ENCODE measurements around the gene PRR4.

DNA sequence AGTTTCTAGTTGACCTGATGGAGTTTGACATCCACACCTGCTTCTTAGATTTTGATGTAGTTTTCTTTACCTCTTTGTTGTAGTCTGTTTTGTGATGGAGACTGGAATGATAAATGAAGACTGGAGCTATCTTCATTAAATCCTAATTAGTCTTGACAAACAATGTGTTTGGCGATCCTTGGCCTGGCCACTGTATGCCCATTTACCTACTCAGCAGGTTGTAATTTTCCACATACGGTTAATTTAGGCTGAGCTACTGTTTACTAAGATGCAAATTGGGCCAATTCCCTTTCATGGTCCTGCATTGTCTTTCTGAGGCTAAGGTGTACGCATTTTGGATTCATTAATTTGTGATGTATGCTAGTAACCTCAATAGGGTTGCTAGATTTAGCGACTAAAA is 46.7 kb downstream of the PRR4 start, which contains the start of gene TAS2R7:
- TF ChIP-seq, protein P1, sequence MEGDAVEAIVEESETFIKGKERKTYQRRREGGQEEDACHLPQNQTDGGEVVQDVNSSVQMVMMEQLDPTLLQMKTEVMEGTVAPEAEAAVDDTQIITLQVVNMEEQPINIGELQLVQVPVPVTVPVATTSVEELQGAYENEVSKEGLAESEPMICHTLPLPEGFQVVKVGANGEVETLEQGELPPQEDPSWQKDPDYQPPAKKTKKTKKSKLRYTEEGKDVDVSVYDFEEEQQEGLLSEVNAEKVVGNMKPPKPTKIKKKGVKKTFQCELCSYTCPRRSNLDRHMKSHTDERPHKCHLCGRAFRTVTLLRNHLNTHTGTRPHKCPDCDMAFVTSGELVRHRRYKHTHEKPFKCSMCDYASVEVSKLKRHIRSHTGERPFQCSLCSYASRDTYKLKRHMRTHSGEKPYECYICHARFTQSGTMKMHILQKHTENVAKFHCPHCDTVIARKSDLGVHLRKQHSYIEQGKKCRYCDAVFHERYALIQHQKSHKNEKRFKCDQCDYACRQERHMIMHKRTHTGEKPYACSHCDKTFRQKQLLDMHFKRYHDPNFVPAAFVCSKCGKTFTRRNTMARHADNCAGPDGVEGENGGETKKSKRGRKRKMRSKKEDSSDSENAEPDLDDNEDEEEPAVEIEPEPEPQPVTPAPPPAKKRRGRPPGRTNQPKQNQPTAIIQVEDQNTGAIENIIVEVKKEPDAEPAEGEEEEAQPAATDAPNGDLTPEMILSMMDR (IDR thresholded peaks at IDR 0.05 in 4 of 5, conservative IDR thresholded peaks at IDR 0.05 in 1 of 5): no peak
- TF ChIP-seq POLR2A (IDR thresholded peaks at IDR 0.05): no peak

All from gastrocnemius medialis (tissue), 4 donors.